ENCODE measurements around the gene PXMP4. TPM values are rescaled to one million over a fixed set of nuclear protein-coding genes. Genes with fewer than 3 reads are reported as not detected.

The PXMP4 gene
- total and polyA plus RNA-seq, 9 of the 15 experiments (the other 6 are each of a cell fraction or from before 2014, with no cell fraction given), result 4.8 to 29.1 (median 6.8) TPM

- no peak for TF ChIP-seq ZNF444 (CRISPR knock-in tag; IDR thresholded peaks at IDR 0.05)
- no peak for TF ChIP-seq PHTF2 (CRISPR knock-in tag; IDR thresholded peaks at IDR 0.05)
- TF ChIP-seq RUNX1 (IDR thresholded peaks at IDR 0.05; ENCODE audit: low read depth), result no peak
- no peak for TF ChIP-seq HOXB6 (CRISPR knock-in tag; IDR thresholded peaks at IDR 0.05; ENCODE audit: borderline replicate concordance)
- TF ChIP-seq GABPA (tag; conservative IDR thresholded peaks at IDR 0.05; ENCODE audit: low read depth), result peak; percentile 42
- no peak for TF ChIP-seq NFYB (IDR thresholded peaks at IDR 0.05; ENCODE audit: extremely low read depth, insufficient read length)
These were observed 53.5 kb downstream of the PXMP4 start, which contains the start of gene ACTL10 (continued) for GRCh38 chr20:33666293-33667244.

GRCh38 chr20:33664762-33665144, 55.4 kb downstream of the PXMP4 start:
- Histone ChIP-seq H3K9me1 (ENCODE audit: control insufficient read depth, insufficient read depth, low read length) (no peaks in the 10 kb centered on the region), H3K4me1 (replicated peaks in 1 of 2; ENCODE audit: control insufficient read depth in 2 of 2, insufficient read depth in 2 of 2, low read length in 2 of 2) (peaks cover 21 to 66% of the 10 kb centered on the region in 2 experiments; a peak in 4 of 5 replicates), H3K9ac (ENCODE audit: insufficient read depth in 1 of 2, low read depth in 2 of 2, low read length in 2 of 2) (peak overlapping the region in 1 of 2 experiments; percentile 90; a peak in 2 of 4 replicates), H3K36me3 (ENCODE audit: control insufficient read depth, insufficient read depth, low read length) (peaks cover 45% of the 10 kb centered on the region; the same call in 2 of the 3 replicates), H3K9me3 (replicated peaks; ENCODE audit: control insufficient read depth, insufficient read depth, low read depth, low read length) (no peaks in the 10 kb centered on the region), H3K4me2 (ENCODE audit: insufficient read depth, low read length) (peak overlapping the region; percentile 85; the same call in 1 of the 2 replicates), H3K4me3 (no peak overlapping the region), H3K79me2 (ENCODE audit: control insufficient read depth, insufficient read depth, low read length) (peaks cover 18% of the 10 kb centered on the region), H3K27me3 (ENCODE audit: control insufficient read depth in 2 of 2, insufficient read depth in 2 of 2, low read length in 2 of 2) (no peaks in the 10 kb centered on the region), H3K27ac (ENCODE audit: extremely low read depth, low read depth, low read length) (no peak overlapping the region), H4K20me1 (replicated peaks; ENCODE audit: control insufficient read depth, insufficient read depth, low read length) (peaks cover 11% of the 10 kb centered on the region; the same call in 1 of the 2 replicates), H2AFZ (ENCODE audit: low read depth, low read length) (no peak overlapping the region)
- BruUV-seq (replicated peaks), result no TSS peak
- 100% methylated on average over 2 of the region's 2 CpGs for WGBS (ENCODE audit: insufficient coverage, low coverage, missing lambda C conversion rate)
- in situ Hi-C loops (cut with MboI), result loop anchor here (5.0 kb wide), 1 partner anchor 63 kb away; no protein-coding TSS in a partner anchor
- DNase-seq (ENCODE audit: extremely low read depth in 1 of 4, low spot score in 3 of 4) (peak in 2 of 4 experiments; percentile 31 to 37), FAIRE-seq (peak; percentile 82), ATAC-seq (no peak)
- TF ChIP-seq PCBP1 (IDR thresholded peaks at IDR 0.05; ENCODE audit: low read depth, low read length, poor library complexity, severe bottlenecking) (no peak), C11orf30 (IDR thresholded peaks at IDR 0.05; ENCODE audit: low read depth) (peak; percentile 57), MCM7 (IDR thresholded peaks at IDR 0.05) (no peak), POLR2A (conservative IDR thresholded peaks at IDR 0.05) (0 out of 2 replicates have a peak, but pooled peaks have one; percentile 24), TCF7L2 (IDR thresholded peaks at IDR 0.05; ENCODE audit: low read depth, low read length) (no peak), ZNF316 (IDR thresholded peaks at IDR 0.05) (peak; percentile 74)
- ChIA-PET CTCF (ENCODE audit: low intra/inter-chr PET ratio) (no interaction called here), POLR2A (interaction anchor here (0.6 to 5.4 kb wide), 8 partner anchors 8 to 162 kb away, joined by 3 to 51 read pairs (median 6); partner anchors contain the start of gene PXMP4)
- intact Hi-C loops (cut with micrococcal nuclease), result no loop called here
